SKM-1 (cell line): ENCODE data around the gene RAP2C.
"Not testable (repeated sequence)": the region's sequence is repeated elsewhere in the genome, so short reads cannot be mapped to it uniquely, and the experiment has no call there.

ENCODE experiments used
- DNase-seq: peaks from one replicate; lab custom pipeline; 2025; ENCODE audit not compliant: unreplicated experiment; lab: John Stamatoyannopoulos, UW

RAP2C gene

GRCh38 chrX:132200976-132201375, 18.3 kb downstream of the RAP2C start:
- no peak for DNase-seq

GRCh38 chrX:132199941-132200340, 19.3 kb downstream of the RAP2C start:
- DNase-seq: no peak

GRCh38 chrX:132193872-132194574, 25.2 kb downstream of the RAP2C start:
- DNase-seq: no peak

DNA sequence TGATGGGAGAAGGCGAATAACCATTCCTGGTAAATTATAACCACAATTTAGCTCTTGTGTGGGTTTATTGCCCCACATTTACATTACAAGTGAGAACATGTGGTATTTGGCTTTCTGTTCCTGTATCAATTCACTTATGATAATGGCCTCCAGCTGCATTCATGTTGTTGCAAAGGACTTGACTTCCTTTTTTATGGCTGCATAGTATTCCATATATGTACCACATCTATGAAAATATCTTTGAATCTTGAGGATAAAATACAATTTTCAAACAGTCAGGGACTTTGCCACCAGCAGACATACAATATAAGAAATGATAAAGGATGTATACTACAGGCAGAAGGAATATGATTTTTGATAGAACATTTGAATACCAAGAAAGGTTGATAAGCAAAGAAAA, 27.3 kb downstream of the RAP2C start:
- DNase-seq: no peak

GRCh38 chrX:132188175-132188574, 31.1 kb downstream of the RAP2C start:
- DNase-seq: no peak

DNA sequence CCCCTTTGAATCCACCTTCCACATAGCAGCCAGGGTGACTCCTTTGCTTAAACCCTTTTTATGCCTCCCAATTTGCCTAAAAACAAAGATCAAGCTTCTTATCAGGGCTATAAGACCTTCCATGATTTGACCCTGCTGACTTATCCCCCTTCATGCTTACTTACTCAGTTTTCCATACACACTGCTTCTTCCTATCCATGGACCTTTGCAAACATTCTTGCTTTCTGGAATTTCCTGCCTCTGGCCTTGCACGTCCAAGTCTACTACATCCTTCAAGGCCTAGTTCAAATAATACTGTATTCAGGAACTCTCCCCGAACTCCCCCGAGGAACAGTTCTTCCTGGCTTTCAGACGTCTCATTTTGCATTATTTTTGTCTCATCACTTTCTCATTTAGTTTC, 31.8 kb downstream of the RAP2C start:
- no peak for DNase-seq

GRCh38 chrX:132184871-132185270, 34.4 kb downstream of the RAP2C start:
- no peak for DNase-seq

- DNase-seq: no peak
Measured at GRCh38 chrX:132181364-132181763, 37.9 kb downstream of the RAP2C start.

- DNase-seq: no peak
Measured at GRCh38 chrX:132180929-132181328, 38.3 kb downstream of the RAP2C start.

GRCh38 chrX:132173647-132174046, 45.6 kb downstream of the RAP2C start:
- no peak for DNase-seq

DNA sequence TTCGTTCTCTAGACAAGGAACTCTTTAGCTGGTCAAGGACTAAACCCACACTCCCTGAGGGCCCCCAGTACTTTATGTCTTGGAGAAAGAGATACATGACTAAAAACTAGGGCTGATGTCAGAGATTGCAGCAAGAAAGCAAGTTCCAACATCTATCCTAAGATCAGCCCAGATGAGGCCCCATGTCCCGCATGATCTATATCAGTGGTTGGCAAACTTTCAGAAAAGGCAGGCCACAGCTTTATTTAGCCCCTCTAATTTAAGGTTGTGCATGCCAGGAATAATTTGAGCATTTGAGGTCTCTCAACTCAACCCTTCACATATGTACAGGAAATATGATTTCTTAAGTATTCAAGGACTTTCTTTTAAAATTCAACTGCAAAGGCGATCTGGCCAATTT, 47.4 kb downstream of the RAP2C start:
- DNase-seq: no peak

DNA sequence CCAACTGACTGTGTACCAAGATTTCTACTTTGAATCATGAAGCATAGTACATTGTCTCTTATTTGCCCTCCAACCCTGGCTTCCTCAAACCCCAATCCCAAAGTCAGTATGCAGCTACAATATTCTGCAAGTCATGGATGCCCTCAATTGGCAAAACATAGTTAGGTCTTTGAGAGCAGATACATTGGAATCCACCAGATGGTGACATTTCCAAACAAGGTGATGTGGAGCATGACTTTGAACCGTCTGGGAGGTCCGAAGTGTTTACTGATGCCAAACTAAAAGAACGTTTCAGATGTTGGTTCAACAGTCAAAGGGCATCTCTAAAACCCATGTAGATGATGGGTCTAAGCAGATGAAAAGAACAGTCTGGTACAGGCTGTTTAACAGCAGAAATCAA, 47.8 kb downstream of the RAP2C start:
- DNase-seq: no peak

GRCh38 chrX:132169554-132169953, 49.7 kb downstream of the RAP2C start:
- DNase-seq: no peak

- no peak for DNase-seq
Measured at GRCh38 chrX:132165651-132166050, 53.6 kb downstream of the RAP2C start.

- DNase-seq: no peak
Measured at GRCh38 chrX:132165005-132165404, 54.2 kb downstream of the RAP2C start.

DNA sequence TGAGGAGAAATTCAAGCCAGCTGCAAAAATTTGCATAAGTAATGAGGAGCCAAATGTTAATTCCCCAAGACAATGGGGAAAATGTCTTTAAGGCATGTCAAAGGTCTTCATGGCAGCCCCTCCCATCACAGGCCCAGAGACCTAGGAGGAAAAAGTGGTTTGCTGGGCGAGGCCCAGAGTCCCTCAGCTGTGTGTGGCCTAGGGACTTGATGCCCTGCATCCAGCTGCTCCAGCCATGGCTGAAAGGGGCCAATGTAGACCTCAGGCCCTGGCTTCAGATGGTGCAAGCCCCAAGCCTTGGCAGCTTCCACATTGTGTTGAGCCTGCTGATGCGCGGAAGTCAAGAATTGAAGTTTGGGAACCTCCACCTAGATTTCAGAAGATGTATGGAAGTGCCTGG, 56.2 kb downstream of the RAP2C start:
- not testable (repeated sequence) for DNase-seq

GRCh38 chrX:132153166-132153565, 66.1 kb downstream of the RAP2C start:
- no peak for DNase-seq
